Left lung (tissue), 10 donors: ENCODE data around the gene GABBR1. TPM values are rescaled to one million over a fixed set of nuclear protein-coding genes. Genes with fewer than 3 reads are reported as not detected.
A peak's percentile ranks its signal among the peaks of the same experiment; 100 is the strongest.

ENCODE experiments used
- ATAC-seq: fragments of 200-7000 bp; cut with Tn5 transposase; one replicate; pipeline ENCODE4 v1.9.1; 2020; ENCODE audit warnings: moderate library complexity
- DNase-seq, 4 donors: peaks; one replicate each; pipeline ENCODE4 v3.0.0-alpha.2; 2013 to 2020
- H3K27ac ChIP-seq, 2 donors: fragments of 200-600 bp; sonication (generic) in 1 of 2; one replicate each; pipeline versions ENCODE4 v1.5.0 to v1.8.0; 2020 to 2021
- H3K27me3 ChIP-seq, 2 donors: fragments of 200-600 bp; sonication (generic) in 1 of 2; one replicate each; pipeline versions ENCODE4 v1.5.0 to v1.8.0; 2020 to 2021
- H3K36me3 ChIP-seq, 2 donors: fragments of 200-600 bp; sonication (generic) in 1 of 2; one replicate each; pipeline versions ENCODE4 v1.5.0 to v1.8.0; 2020 to 2021
- H3K4me1 ChIP-seq, 2 donors: fragments of 200-600 bp; one replicate each; pipeline ENCODE4 v1.8.0; 2021
- H3K4me3 ChIP-seq, 2 donors: fragments of 200-600 bp; sonication (generic) in 1 of 2; one replicate each; pipeline versions ENCODE4 v1.5.0 to v1.8.0; 2020 to 2021; ENCODE audit warnings: mild to moderate bottlenecking in 1 of 2
- H3K9me3 ChIP-seq, 2 donors: fragments of 200-600 bp; sonication (generic) in 1 of 2; one replicate each; pipeline versions ENCODE4 v1.5.0 to v1.8.0; 2020 to 2021
- CTCF ChIP-seq, 2 donors: fragments of 200-600 bp; sonication (generic) in 1 of 2; IDR thresholded peaks; one replicate each; pipeline versions ENCODE4 v1.5.0 to v1.8.0; 2021; ENCODE audit warnings: antibody characterized with exemption in 2 of 2
- intact Hi-C, 2 donors: fragments of 100-400 bp; cut with DNase I; formaldehyde crosslinking; loops; one replicate each; pipeline versions ENCODE4 v1.11.2 to v1.14.2; 2022
- polyA plus RNA-seq, 6 donors: library from polyadenylated mRNA; unstranded; fragments of 120-200 nt; gene quantifications; one replicate each; pipeline ENCODE4 v1.2.1, GENCODE V29; 2013; ENCODE audit not compliant: insufficient read length in 6 of 6
- total RNA-seq, 2 donors: library from RNA; stranded (reverse); fragmentation: NEBNext Ultra II Directional; extraction: Animal tissue kit (Norgen Biotek cat#: 25700); gene quantifications; one replicate each; pipeline ENCODE4 v1.2.1, GENCODE V29; 2021
- donor health status: DM: no; HTN: yes; CAD: no.
- donor health status: DM: no; HTN: no; CAD: no.

The GABBR1 gene
- total and polyA plus RNA-seq, 8 donors: 25.0 to 122 (median 92.0) TPM

GRCh38 chr6:29624520-29624961, 8.4 kb downstream of the GABBR1 start:
- Histone ChIP-seq H3K4me3 (no peak overlapping the region), H3K4me1 (peaks cover 6 to 38% of the 10 kb centered on the region in 2 donors), H3K27me3 (peaks cover 0 to 5% of the 10 kb centered on the region in 2 donors), H3K9me3 (no peaks in the 10 kb centered on the region), H3K36me3 (peaks cover 0 to 15% of the 10 kb centered on the region in 2 donors), H3K27ac (peak overlapping the region in 1 of 2 donors; percentile 57)
- no peak for TF ChIP-seq CTCF (IDR thresholded peaks at IDR 0.05)
- ATAC-seq (no peak), DNase-seq (no peak)
- intact Hi-C loops: no loop called here

GRCh38 chr6:29620630-29621029, 12.4 kb downstream of the GABBR1 start:
- H3K27ac ChIP-seq: no peak overlapping the region
- H3K4me1 ChIP-seq: peaks cover 0 to 10% of the 10 kb centered on the region in 2 donors
- no peaks in the 10 kb centered on the region for H3K9me3 ChIP-seq
- ATAC-seq (no peak), DNase-seq (no peak)
- intact Hi-C loops: no loop called here
- no peak overlapping the region for H3K4me3 ChIP-seq
- TF ChIP-seq CTCF (IDR thresholded peaks at IDR 0.05): no peak
- no peaks in the 10 kb centered on the region for H3K27me3 ChIP-seq
- H3K36me3 ChIP-seq: peaks cover 0 to 37% of the 10 kb centered on the region in 2 donors

GRCh38 chr6:29619578-29620160, 13.3 kb downstream of the GABBR1 start:
- Histone ChIP-seq H3K4me1 (peaks cover 0 to 9% of the 10 kb centered on the region in 2 donors), H3K9me3 (no peaks in the 10 kb centered on the region), H3K27ac (peak overlapping the region in 1 of 2 donors; percentile 37), H3K27me3 (no peaks in the 10 kb centered on the region), H3K36me3 (peaks cover 0 to 47% of the 10 kb centered on the region in 2 donors), H3K4me3 (no peak overlapping the region)
- TF ChIP-seq CTCF (IDR thresholded peaks at IDR 0.05): no peak
- ATAC-seq (peak; percentile 25), DNase-seq (no peak)
- intact Hi-C loops: no loop called here

- Histone ChIP-seq H3K4me3 (no peak overlapping the region), H3K9me3 (no peaks in the 10 kb centered on the region), H3K27ac (no peak overlapping the region), H3K36me3 (peaks cover 0 to 63% of the 10 kb centered on the region in 2 donors), H3K27me3 (no peaks in the 10 kb centered on the region), H3K4me1 (no peaks in the 10 kb centered on the region)
- intact Hi-C loops: no loop called here
- no peak for TF ChIP-seq CTCF (IDR thresholded peaks at IDR 0.05)
- ATAC-seq (no peak), DNase-seq (no peak)
Observed at GRCh38 chr6:29617782-29618554, 15.0 kb downstream of the GABBR1 start.

- no peak for TF ChIP-seq CTCF (IDR thresholded peaks at IDR 0.05)
- ATAC-seq: no peak
- Histone ChIP-seq H3K27me3 (no peaks in the 10 kb centered on the region), H3K36me3 (peaks cover 0 to 99% of the 10 kb centered on the region in 2 donors), H3K4me1 (no peaks in the 10 kb centered on the region), H3K4me3 (no peak overlapping the region), H3K9me3 (no peaks in the 10 kb centered on the region), H3K27ac (no peak overlapping the region)
- intact Hi-C loops: no loop called here
- no peak for DNase-seq
Observed at GRCh38 chr6:29611426-29611825, 21.6 kb downstream of the GABBR1 start.
